H1 (cell line): Measurements from ENCODE around the gene CXCR1. TPM values are rescaled to one million over a fixed set of nuclear protein-coding genes. Genes with fewer than 3 reads are reported as not detected.

Source experiments
- CHD1 ChIP-seq: IDR thresholded peaks from 2 replicates; pipeline ENCODE4 v1.6.1; 2012; ENCODE audit warnings: low read depth, low read length, improper control_type of control experiment
- HDAC2 ChIP-seq, 2 experiments: fragments of 300-600 bp in 1 of 2; sonication (generic) in 1 of 2; IDR thresholded peaks; 2 replicates each; pipeline ENCODE4 v1.6.1; 2011 to 2012; ENCODE audit warnings: low read depth in 2 of 2, low read length in 2 of 2, mild to moderate bottlenecking in 2 of 2, moderate library complexity in 2 of 2, borderline replicate concordance in 1 of 2, inconsistent platforms in 1 of 2
- RFX5 ChIP-seq: IDR thresholded peaks from 2 replicates; pipeline ENCODE4 v1.6.1; 2011; ENCODE audit warnings: low read depth, low read length, improper control_type of control experiment, borderline replicate concordance
- SP4 ChIP-seq: IDR thresholded peaks from 2 replicates; pipeline ENCODE4 v1.6.1; 2012; ENCODE audit warnings: low read length, inconsistent platforms
- polyA plus RNA-seq, 7 experiments: library from polyadenylated mRNA; depleted of rRNA in 3 of 7; stranded (reverse) in 5 of 7; unstranded in 2 of 7; fragments of >200 nt in 5 of 7; fragments of 200-250 nt in 2 of 7; gene quantifications; 1 replicate in 5 of 7; 2 replicates in 1 of 7; 4 replicates in 1 of 7; pipeline versions ENCODE4 v1.2.1 to v1.2.3, GENCODE V29; 2011 to 2013; ENCODE audit warnings: missing spikeins in 2 of 7, mixed read lengths in 2 of 7
- total RNA-seq: library from RNA; stranded (reverse); fragmentation: NEBNext Ultra II Directional; extraction: Animal tissue kit (Norgen Biotek cat#: 25700); gene quantifications from 2 replicates; pipeline ENCODE4 v1.2.1, GENCODE V29; 2021

CXCR1 gene
- total and polyA plus RNA-seq, 2 of the 8 experiments (the other 6 are each of a cell fraction or from before 2014, with no cell fraction given) = not detected

DNA sequence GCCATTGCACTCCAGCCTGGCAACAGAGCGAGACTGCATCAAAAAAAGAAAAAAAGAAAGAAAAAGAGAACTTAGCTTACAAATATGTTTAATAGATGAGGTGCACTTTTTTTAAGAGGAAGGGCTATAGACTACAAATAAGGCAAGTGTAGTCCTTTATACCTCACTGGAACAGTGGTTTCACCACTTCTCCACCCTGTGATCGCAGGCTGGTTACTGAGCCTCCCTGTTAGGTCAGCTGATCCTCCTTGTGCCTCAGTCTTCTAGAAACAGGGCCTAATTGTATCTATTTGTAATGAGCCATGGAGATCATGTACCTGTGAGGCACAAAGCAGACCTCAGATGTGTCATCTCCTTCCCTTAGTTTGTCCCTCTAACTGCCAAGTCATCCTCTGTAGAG, 36.4 kb downstream of the CXCR1 start (continued):
- no peak for TF ChIP-seq HDAC2 (IDR thresholded peaks at IDR 0.05; ENCODE audit: borderline replicate concordance in 1 of 2, low read depth in 2 of 2, low read length in 2 of 2)
- no peak for TF ChIP-seq CHD1
- TF ChIP-seq RFX5 = no peak
- no peak for TF ChIP-seq SP4
